CD4-positive, alpha-beta T cell treated with Interferon gamma for 1 hour (primary cell): ENCODE data around the gene MAPK1.
"Not testable (repeated sequence)": the region's sequence is repeated elsewhere in the genome, so short reads cannot be mapped to it uniquely, and the experiment has no call there.

ENCODE experiments used
- DNase-seq: peaks from one replicate; pipeline ENCODE4 v3.0.0-alpha.2; 2020

Gene MAPK1

DNA sequence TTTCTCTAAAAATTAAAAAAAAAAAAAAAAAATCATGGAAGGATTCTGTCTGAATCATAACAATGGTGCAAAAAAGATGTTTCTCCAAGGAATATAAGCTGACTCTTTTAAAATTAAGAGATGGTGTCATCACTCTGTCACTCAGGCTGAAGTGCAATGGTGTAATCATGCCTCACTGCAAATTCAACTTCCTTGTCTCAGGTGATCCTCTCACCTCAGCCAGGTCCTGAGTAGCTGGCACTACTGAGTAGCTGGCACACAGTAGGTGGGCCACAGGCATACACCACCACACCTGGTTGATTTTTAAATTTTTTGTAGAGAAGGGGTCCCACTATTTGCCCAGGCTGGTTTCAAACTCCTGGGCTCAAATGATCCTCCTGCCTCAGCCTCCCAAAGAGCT is 77.1 kb downstream of the MAPK1 start:
- DNase-seq = no peak

DNA sequence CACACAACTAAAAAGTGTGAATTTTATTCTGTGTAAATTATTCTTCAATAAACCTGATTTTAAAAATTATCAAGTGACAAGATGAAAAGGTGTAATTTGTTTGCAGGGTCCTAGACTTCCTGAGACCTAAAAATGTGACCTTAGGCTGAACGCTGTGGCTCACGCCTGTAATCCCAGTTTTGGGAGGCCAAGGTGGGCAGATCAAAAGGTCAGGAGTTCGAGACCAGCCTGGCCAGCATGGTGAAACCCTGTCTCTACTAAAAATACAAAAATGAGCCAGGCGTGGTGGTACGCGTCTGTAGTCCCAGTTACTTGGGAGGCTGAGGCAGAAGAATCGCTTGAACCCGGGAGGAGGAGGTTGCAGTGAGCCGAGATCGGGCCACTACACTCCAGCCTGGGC is 79.9 kb downstream of the MAPK1 start:
- not testable (repeated sequence) for DNase-seq

DNA sequence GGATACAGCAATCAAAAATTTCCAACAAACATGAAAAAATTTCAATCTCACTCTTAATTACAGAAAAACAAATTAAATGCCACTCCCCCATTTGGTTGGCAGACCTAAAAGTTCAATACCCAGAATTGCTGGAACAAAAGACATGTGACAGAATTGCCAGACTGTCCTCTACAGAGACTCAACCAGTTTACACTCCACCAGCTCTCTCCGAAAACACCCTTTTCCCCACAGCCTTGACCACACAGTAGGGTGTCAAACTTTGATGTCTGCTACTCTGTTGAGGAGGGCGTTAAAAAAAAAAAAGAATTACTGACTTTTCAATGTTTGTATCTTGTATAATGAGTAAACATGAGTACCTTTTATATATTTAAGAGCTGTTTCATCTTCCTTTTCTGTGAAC is 87.2 kb downstream of the MAPK1 start:
- DNase-seq = no peak

DNA sequence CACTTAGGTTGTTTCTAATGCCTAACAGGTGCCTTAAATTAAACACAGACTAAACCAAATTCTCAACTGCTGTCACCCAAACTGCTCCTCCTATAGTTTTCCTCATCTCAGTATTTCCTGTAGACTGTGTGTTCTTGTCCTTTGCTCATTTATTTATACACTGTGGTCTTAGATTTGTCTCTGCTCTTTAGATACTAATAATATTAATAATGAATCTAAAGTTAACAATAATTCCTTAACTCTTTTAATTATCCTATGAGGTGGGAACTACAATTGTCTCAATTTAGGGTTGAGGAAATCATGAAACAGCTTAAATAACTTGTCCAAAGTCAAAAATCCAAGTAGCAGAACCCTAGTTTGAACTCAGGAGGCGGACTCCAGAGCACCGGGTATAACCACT is 88.0 kb downstream of the MAPK1 start:
- DNase-seq = no peak

DNA sequence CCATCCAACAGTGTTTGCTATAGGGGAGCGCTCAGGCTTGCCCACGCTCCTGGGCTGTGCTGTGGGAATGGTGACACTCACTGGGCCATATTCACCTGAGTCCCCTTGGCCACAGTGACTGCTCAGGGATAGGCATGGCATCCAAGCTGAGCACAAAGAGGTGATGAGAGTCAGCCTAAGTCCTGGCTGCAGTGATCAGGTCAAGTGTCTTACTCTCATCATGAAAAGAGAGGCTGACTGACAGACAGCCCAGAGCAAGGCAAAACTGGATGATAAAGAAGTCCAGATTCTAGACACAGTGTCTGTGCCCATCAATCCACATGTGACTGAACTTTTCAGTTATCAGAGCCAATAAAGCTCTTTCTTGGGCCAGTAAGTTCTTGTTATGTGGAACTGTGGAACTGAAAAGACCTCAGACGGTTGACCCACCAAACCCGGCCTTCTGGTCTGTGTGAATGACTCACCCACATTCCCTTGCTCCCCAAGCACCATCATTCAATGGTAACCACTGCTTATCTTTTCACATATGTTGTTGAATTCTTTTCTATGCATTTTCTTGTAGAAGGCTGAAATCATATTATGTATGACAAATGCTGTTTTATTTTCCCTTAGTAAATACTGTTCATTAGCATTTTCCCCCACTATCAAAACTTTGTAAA is 88.6 kb downstream of the MAPK1 start:
- no peak for DNase-seq

DNA sequence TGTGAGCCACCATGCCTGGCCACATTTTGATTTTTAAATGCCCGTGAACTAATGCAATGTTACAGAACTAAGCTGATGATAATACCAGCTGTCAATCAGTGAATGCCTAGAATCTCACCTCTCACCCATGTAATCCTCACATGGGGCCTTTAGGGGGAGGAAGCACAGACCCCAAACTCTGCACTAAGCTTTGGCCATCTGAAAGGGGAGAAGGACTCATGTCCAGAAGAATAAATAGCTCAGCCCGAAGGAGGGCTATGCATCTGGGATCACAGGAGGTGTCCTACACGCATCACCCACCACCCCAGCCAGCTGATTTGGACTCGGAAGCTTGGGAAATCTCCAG is 95.8 kb downstream of the MAPK1 start:
- no peak for DNase-seq

DNA sequence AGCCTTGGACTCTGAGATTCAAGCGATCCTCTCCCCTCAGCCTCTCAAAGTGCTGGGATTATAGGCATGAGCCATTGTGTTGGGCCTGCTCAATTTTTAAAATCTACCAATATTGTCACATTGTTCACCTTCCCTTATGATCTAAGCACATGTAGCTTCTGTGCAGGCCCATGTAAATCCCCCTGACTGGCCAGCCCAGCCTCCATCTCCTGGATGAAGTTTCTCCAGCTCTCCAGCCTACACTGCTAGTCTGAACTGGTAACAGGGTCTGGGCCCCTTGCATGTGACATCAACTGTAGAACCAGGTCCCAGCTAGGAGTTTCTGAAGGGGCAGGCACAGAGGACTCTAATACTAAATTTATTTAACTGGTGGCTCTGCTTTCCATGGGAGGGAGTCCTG is 99.0 kb downstream of the MAPK1 start:
- DNase-seq = no peak

DNA sequence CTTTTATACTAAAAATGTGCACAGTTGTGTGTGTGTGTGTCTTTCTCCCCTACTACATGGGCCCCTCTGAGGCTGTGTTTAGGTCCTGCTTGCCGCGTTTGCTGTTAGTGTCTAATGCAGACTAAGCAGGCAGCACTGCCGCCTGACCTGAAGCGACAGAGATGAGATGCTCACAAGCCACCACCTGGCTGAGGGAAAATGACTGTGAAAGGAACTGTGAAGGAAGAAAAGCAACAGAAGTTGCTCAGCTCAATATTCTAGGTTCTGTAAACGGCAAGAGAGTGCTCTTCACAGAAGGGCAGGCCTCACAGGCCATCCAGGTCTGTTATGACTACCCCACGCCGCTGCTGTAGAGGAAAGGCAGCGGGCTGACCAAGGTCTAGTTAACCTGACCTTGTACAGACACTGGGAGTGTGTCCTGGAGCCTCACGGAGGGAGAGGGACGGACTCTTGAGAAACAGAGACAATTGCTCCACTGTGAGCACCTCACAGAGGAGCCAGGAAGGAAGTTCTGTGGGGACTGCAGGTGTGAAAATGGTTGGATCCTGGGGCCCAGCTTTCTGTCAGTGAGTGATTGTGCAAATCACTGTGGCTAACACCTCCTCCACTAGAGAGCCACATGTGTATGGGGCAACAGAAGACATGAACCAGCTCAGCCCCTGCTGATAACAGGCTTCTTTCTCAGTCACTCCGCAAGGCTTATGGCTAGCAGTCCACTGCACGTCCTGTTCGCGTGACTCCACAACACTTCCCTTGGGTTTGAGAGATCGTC is 100.6 kb downstream of the MAPK1 start:
- peak; percentile 63 for DNase-seq

DNA sequence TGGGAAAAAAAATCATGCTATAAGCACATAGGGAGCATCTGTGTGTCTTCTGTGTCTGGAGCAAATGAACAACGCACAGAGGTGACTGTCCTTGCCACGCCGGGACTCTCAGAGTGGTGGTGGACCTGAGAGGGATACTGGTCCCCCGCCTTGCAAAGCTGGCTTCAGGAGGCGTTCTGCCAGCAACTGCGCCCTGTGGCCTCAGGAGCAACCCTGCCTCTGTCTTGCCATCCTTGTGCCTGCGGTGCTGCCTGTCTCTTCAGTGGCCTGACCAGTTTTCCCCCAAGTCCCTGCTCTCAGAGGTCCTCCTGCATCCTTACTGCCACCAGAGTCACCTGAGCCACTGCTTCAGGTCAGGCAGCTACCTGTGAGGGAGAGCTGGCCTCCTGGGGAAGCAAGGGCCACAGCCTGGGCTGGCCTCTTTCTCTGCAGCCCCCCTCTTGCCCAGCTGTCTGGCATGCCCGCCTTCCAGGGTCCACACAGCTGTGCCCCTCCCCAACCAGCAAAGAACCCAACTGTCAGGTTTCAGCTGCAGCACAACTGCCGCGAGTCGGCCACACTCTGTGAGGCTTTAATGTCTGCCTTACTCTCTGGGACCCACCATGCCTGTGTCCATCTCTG is 101.4 kb downstream of the MAPK1 start:
- no peak for DNase-seq

DNA sequence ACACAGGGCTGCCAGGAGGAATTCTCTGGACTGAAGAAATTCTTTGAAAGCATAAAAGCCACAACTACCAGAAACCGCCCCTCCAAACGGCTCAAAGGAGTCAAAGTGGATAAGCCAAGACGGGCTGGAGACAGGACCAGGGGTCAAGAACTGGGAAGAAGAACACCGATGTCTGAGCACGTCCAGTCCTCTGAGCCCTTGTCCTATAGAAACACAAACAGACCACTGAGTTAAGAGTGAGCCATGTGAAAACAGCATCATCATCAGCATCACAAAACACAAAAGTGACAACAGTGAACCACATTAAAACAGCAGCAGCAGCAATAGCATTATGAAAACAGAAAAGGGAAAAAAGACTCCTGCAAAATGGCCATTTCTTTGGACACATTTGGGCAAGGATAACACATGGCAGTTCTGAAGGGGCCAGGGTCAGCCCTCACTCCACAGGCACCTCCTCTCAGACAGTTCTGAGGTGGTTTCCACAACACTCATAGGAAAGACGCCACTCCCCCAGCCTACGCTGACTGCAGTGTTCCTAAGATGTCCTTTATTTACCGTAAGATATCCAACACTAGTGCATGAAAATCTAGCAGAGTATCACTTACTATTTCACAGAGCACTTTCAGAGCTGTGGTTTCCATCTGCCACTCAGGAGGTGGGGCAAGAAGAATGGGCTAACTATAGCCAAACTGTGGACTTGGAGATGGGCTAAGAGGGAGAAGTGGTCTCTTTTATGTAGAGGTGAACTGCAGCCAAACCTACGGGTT is 103.2 kb downstream of the MAPK1 start:
- no peak for DNase-seq

DNA sequence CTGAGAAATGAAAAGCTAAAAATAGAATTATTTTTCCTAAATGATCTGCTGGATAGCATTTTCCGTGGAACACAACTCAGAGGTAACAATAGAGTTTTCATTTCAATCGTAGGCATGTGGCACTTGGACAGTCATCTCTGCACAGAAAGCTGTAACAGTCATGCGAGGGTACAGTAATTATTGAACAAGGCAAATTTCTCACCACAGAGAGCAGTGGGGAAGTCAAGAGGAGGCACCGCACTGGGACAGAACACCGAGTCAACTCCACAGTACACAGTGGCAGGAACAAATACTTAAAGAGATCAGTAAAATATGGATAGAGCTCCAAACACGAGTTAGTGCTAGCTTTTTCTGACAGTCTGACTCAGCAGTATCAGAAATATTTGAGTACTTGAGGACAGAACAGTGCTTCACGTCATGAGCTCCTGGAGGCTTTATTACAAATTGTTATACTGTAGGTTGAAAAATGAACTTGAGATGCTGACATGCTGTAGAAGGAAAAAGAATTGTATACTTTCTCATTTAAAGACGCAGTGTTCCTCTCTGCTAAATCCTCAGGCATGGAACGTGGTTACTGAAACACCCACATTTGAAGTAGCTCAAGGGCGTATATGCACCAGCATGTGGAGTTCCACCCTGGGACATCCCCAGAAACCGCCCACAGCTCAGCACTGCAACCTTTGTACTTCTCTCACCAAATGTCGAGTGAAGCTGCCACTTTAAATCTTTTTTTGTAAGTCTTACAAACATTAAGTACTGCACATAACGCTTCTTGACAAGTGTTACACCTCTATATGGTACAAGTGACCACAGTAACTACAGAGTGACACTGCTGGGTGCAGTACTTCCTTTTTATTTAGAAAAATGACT is 104.5 kb downstream of the MAPK1 start:
- DNase-seq = peak; percentile 36

DNA sequence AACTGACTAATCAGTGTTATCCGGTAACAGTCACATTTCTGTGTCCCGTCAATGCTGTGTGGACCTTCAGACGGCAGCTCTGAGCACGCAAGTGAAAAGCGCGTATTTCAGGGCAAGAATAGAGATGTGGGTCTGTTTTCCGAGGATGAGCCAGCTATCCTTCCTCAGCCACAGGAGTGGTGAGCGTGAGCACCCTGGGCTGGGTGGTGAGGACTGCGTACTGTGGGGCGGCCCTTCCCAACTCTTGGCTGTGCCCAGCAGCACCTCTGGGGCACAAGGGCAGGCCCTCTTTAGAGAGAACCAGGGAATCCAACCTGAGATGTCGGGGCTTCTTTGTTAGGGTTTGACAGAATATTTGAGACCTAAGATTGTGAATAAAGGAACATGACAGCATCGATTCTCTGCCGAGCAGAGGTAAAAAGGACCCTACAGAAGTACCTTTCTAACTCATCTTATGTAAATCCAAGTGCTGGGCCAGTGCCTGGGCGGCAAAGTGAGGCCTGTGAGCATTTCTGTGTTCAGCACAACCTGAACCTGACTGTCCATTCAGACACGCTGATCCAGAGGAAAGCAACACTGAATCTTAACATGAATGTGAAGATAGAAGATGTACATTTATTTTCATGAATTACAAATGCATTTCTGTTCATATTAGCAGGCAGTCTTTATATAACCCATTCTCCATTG is 105.3 kb downstream of the MAPK1 start:
- no peak for DNase-seq

DNA sequence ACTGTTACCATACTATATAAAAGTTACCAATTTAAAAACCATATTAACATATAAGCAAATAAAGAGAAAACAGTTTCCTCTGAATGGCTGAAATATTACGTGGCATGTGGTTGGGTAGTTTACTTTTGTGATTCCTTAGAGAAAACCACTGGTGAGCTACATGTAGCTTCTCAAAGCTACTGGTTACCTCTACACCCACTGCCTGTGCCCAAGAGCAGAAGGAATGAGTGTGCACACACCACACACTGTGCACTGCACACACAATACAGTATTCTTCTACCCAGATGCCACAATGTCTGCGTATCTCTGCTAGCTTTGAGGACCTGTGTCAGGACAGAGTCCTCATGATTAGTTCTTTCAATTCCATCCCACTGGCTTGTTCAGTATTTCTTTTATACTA is 106.4 kb downstream of the MAPK1 start:
- no peak for DNase-seq

DNA sequence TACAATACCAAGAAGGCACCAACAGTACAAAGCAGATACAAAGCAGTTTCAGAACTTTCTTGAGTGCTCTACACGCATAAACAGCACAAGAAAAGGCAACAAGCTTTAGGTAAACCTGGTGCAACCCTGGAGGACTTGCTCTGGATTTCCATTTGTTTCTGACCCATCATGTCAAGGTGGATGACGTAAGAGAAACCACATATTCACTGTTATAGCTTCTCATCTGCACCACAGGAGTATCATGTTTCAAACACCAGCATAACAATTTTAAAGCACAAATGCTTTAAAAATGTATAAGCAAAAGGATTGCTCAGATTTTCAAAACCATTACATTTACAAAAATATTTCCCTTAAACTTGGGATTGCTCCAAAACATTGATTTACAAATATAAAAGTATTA is 106.8 kb downstream of the MAPK1 start:
- DNase-seq = no peak

DNA sequence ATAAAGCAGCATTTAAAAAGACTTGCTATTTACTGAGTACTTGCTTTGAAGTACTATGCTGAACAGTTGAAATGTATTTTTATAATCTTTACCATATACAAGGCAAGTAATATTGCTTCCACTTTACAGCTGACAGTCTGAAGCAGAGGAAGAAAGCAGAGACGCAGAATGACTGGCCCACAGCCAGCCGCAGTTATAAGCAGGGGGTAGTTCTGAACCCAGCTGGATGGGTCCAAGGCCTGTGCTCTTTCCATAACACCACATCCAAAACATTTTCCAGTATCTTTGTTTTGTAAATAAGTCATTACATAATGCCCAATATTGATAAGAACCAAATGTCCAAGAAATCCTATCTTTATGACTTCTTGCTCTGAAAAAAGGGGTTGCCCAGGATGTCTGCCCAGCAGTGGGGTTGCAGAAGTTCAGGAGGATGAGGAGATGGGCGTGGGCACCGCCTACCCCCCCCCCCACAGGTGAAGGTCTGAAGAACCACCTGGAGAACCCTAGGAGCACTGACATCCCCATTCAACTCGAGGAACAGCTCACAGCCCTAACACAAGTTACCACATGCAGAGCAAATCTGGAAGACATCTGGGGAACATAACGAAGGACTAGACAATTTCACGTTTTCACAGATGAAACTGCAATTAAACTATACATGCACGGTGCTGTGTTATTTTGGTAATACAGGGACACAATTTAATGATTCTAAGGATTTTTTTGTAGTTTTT is 107.6 kb downstream of the MAPK1 start:
- DNase-seq = no peak

DNA sequence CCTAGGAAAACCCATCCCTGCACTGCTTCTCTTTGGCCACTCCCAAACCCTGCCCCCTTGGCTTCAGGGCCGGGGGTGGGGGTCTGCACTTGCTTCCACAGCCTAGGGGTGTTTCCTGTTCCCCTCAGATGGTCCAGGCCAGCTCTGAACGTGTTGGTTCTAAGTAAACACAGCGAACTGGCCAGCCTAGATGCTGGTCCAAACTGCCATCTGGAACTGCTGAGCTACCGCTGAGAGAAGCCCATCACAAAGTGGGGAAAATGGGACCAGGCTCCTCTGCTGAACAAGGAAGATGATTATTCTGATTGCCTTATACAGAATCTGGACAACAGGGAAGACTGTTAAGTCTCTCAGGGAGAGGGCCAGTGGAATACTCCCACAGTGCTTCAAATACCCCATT is 108.4 kb downstream of the MAPK1 start:
- no peak for DNase-seq

DNA sequence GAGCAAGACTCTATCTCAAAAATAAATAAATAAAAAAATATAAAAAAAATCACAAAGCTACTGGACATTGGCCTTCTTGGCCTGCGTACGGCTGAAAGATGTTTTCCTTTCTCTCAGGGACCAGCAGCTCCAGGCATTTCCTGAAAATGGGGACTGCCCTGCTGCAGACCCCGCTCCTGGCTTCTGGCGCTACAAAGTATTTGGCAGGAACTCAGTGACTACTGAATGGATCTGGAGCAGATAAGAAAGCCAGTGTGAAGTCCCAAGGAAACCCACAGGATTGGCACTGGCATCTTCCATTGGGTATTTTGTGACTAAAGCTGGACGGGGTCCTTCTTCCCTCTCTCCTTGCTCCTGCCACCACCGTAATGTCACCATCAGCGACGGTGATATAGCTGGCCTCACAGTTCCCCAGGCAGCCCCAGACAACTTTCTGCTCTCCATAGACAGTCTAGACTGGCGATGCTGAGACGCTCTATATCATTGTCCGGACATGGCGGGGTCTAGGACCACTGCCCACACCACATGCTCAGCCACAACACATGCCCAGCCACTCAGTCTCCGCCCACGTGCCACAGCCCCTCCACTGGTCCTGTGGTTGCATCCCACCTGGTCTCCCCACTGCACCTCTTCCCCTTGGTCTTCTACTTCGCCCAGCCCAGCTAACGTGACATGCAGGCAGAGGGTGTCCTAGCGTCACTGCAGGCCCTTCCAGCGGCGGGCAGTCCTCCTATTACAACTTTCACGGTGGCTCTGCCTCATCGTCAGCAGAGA is 109.2 kb downstream of the MAPK1 start:
- DNase-seq = no peak

DNA sequence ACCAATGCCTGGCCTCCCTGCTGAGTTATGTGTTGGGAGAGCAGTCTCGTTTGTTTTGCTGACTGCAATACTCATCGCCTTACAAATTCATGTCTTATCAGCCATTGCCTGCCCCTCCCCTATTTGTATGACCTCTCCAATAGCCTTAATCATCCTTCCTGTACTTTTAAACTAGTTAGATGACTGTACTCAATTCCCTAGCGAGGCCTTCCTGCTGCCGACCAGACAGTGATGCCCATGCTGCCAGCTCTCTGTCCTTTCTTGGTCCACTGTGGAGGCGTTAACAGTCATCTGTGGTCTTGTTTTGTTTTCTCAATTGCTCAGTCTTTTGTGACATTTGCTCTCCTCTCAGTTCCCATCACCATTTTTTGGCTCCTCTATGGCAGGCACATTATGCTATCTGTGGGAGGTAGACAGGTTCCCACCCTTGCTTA is 111.6 kb downstream of the MAPK1 start:
- no peak for DNase-seq

DNA sequence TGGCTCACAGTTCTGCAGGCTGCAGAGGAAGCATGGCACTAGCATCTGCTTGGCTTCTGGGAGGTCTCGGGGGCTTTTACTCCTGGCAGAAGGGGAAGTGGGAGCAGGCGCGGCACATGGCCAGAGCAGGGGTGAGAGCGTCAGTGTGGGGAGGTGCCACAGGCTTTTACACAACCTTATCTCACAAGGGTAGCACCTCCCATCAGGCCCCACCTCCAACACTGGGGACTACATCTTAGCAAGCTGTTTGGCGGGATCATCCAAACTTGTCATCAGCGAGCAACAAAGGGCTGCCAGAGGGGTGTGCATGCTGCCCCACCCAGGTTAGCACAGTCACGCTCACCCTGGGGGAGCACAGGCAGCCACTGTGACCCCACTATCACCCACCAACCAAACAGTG is 112.9 kb downstream of the MAPK1 start:
- peak; percentile 53 for DNase-seq

DNA sequence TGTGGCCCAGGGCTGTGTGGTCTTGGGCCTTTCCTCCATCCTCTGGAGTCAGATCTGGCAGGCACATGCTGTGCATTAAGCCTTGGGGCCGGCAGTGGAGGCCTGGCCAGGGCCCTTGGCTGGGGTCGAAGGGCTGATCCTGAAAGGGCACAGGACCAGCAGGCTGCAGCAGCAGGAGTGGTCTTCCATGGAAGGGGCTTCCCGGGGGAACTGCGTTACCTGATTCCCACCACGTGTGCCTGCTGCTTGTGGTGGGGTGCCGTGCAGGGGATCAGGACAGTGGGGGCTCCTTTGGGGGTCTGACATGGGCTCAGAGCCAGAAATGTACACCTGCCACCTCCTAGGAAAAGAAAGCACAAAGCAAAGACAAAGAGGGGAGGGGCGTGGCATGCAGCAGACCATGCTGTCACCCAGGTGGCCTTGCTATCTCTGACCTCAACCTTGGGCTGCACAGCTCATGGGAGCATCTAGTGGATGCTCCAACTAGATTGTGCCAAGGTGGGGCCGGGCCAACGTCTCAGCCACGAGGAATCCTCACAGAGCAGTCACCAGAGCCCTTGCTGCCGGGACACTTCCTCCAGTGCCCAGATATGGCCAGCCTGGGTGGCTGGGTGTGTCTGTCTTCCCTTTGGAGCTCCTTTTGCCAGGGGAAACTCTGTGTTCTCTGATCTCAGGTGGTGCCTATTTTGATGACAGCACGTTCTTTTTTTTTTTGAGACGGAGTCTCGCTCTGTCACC is 113.9 kb downstream of the MAPK1 start:
- no peak for DNase-seq
